Fibroblast of skin of right quadriceps (primary cell): ENCODE results near the gene CCDC92B.

Experiments
- DNase-seq: peaks from one replicate; pipeline ENCODE4 v3.0.0-alpha.2; 2013

Gene CCDC92B

DNA sequence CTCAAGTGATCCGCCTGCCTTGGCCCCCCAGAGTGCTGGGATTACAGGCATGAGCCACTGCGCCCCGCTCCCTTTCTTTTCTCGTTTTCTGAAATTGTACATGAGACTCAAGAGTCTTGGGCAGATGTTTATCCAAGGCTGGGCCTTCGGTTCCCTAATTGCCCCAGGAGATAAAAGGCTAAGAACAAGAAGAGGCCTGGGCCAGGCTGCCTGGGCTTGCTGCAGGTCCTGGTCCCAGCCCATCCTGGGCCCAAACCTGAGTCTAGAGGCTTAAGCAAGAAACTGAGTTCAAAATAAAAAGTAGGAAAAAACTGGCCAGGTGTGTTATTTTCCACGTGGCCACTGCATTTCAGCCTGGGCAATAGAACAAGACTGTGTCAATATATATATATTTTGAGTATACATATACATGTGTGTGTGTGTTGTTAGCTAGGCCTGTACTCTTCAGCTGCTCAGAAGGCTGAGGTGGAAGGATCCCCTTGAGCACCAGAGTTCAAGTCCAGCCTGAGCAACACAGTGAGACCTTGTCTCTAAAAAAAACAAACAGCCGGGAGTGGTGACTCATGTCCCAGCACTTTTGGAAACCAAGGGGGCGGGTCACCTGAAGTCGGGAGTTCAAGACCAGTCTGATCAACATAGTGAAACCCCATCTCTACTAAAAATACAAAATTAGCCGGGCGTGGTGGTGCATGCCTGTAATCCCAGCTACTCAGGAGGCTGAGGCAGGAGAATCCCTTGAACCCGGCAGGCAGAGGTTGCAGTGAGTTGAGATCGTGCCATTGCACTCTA is 31.1 kb downstream of the CCDC92B start:
- no peak for DNase-seq

DNA sequence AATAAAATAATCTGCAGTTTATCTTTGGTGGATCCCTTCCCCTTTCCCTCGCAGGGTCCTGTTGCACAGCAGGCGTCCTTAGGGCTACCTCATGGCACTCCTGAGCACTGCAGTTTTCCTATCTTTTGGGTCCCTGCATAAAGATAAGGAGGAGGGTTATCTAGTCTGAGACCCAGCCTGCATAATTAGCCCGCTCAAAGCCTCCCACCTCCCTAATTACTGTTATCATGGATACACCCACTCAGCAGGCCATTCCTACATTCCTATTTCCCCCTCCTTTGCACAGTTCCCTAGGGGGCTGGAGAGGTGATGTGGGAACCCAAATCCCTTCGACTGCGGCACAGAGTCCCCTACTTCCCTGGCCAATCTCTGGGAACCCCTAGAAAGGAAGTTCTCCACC is 32.8 kb downstream of the CCDC92B start:
- no peak for DNase-seq

- DNase-seq: no peak
Measured at GRCh38 chr17:2713881-2714280, 35.6 kb downstream of the CCDC92B start.

GRCh38 chr17:2712300-2713043 is 37.0 kb downstream of the CCDC92B start:
- DNase-seq: no peak

DNA sequence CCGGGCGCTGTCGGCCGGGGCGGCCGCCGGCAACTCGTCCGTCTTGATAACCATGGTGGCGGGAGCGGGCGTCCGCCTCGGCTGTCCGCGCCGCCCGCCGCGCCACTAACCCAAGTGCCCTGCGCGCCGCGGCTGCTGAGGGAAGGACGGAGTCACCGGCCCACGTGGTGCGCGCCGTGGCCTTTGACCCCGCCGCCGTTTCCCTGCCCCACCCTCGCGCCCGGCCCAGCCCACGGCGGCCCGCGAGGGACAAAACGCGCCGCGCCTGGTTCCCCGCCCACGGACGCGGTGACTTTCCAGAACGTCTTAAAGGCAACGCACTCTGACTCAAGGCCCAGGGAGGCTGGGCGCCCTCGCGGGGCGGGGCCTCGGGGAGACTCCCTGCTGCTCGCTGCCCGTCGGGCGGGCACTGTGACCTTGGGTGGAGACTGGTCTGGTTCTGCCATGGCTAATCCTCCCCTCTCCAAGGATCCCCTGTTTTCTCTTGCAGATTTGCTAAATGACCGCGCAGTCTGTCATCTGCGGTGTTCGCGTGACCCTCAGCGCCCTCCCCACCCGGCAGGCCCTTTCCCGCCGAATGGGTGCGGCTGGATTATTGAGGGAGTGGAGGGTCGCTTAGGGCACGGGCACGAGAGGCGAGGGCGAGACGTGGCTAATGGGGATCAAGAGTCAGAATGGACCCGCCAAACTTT is 37.7 kb downstream of the CCDC92B start, which contains the start of gene CLUH:
CLUH (minus strand) TSS at position 157 of the 692 bp plus-strand sequence; CDS start at position 54, 103 bp downstream.
- peak; percentile 97 for DNase-seq

DNA sequence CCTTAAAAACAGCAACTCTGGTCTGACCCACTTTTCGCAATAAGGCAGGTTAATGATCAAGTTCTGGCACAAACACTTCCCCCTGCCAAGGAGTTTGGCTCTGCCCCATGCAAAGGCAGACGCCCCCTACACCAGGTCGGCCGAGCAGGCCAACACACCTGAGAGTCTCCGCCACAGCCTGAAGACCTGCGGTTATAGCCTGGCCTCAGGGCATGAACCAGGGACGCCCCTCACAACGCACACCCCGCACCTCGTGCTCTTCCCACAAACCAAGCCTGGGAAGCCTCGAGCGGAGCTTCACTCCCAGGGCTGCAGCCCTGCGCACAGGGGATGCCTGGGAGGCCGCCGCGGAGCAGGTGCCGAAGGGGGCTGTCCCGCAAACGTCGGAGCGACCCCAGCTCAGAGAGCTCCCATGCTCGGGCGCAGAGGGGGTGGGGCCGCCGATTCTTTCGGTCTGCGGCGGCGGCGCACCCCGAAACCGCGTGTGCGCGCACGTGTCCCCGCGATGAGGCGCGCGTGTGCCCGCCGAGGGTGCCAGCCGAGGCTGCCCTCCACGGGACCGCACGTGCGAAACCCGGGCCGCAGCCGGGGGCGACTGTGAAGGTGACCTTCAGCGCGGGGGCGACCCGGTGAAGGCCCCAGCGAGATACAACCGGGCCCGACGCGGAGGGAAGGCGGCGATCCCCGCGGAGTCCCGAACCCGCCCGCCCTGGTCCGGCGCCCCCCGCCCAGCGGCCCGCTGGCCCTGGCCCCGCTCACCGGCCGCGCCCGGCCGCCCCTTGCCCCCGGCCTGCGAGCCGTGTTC is 38.4 kb downstream of the CCDC92B start:
- DNase-seq: no peak

- DNase-seq: no peak
Measured at GRCh38 chr17:2710071-2710802, 39.2 kb downstream of the CCDC92B start.

- DNase-seq: no peak
Measured at GRCh38 chr17:2709183-2709661, 40.2 kb downstream of the CCDC92B start.

DNA sequence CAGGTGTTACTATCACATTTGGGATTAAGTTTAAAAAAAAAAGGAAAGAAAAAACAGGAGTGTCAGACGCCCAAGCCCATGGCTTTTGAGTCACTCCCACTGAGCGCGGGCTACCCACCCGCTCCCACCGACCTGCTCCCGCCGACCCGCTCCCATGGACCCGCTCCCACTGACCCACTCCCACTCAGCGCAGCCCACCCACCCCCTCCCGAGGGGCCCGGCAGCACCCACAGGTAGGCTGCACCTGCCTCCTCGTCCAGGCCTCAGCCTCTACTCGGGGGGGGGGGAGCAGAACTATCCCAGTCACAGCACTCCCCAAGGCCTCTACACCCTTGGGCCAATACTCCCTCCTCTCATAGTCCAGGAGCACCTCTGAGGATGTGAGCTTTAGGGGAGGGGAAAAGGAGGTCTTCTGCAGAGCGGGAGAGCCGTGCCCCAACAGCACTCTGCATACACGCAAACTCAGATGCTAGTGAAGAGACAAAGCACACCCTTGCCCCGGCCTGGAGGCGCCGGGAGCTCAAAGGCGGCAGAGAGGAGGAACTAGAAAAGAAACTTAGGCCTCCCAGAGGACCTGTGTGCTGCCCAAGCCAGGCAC is 40.8 kb downstream of the CCDC92B start:
- DNase-seq: no peak

GRCh38 chr17:2707721-2708584 is 41.5 kb downstream of the CCDC92B start:
- DNase-seq: no peak

DNA sequence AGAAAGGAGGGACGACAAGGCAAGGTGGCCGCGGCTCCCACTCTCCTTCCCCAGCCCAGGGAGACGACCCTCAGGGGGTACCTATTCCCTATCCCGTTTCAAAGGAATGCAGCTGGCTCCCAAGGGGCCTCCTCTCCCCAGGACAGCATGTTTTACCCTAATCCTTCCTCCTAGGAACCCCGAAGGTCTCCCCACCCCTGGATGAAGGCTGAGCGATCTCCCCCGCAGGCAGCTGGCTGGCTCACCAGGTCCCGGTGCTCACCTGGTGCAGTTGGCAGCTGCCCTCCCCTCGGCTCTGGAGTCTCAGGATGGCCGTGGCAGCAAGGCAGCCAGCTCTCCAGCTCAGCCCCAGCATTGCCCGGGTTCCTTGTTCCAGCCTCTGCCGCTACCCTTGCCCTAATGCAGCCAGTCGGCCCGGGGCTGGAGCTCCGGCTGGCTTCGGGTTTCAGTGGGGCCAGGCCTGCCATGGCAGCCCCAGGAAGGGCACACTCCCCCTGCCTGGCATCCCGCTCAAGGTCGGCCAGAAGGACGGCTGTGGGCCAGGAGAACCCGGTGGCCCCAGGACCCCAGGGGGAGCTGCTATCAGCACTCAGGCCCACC is 42.4 kb downstream of the CCDC92B start:
- DNase-seq: no peak

DNA sequence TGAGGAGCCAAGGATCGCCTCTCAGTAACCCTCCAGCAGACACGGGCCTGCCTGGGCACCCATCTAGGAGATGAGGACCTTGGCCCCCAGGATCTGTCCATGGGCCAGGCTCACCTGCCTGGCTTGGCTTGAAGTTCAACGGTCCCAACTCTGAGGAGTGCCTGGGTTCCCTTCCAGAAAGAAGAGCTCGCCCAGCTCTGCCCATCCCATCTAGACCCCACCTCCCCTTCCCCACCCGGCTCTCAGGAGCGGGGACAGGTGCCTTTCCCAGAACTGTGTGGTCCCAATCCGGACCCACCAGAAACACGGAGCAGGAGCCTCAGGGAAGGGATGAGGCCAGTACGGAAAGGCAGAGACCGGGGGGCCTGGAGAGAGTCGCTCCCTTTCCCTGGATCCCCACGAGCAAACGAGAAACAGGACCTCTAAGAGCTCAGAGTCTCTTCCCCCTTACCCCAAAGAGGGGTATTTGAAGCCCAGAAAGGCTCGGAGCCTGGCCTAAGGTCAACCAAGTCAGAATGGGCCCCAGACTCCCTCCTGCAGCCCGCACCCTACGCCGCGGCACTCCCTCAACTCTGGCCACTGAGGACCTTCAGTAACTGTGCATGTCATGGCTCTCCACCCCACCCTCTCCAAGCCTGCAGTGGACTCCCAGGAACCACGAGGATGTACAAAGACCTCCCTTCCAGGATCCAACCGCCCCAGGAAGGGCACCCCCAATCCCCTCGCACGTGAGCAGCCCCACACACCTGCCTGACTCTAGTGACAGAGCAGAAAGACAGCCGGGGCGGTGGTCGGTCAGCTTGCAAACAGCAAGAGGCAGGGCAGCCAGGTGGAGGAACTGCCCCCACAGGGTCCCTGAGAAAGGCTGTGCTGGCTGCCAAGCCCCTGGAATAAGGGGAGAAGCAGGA is 43.3 kb downstream of the CCDC92B start:
- no peak for DNase-seq

- DNase-seq: peak; percentile 25
Measured at GRCh38 chr17:2705263-2705662, 44.2 kb downstream of the CCDC92B start.

DNA sequence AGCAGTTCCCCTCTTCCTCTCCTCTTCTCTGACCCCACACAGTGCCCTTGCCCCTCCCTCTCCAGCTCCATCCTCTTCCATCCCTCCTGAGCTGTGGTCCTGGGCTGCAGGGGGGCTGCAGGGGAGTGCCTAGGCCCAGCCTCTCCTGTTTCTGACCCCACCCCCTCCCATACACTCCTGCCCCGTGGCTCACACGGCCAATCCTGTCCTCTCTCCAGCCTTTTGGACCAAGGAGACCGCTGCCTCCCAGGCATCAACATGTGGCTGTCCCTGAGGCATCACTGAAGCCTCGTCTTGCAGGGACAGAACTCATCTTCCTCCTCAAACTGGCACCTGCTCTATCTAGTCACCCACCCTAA is 44.6 kb downstream of the CCDC92B start:
- DNase-seq: no peak

GRCh38 chr17:2704031-2704889 is 45.2 kb downstream of the CCDC92B start:
- DNase-seq: no peak

- DNase-seq: no peak
Measured at GRCh38 chr17:2703606-2704005, 45.8 kb downstream of the CCDC92B start.

- DNase-seq: no peak
Measured at GRCh38 chr17:2703181-2703580, 46.3 kb downstream of the CCDC92B start.
